Epithelial cell of esophagus (primary cell): ENCODE data around the gene NRAP.

Source experiments
- DNase-seq: peaks from one replicate; pipeline ENCODE4 v3.0.0; 2010; ENCODE audit warnings: low read depth
- H3K4me3 ChIP-seq: 2 replicates; pipeline ENCODE4 v1.5.1; 2011; ENCODE audit warnings: mild to moderate bottlenecking, low read length, control low read depth
- TF ChIP-seq, protein P1 (sequence below): IDR thresholded peaks from 2 replicates; pipeline ENCODE4 v1.5.1; 2011; ENCODE audit warnings: low read depth, mild to moderate bottlenecking, low read length, control low read depth, inconsistent platforms; ENCODE audit not compliant: insufficient read depth; ENCODE audit errors: missing control alignments

The NRAP gene

DNA sequence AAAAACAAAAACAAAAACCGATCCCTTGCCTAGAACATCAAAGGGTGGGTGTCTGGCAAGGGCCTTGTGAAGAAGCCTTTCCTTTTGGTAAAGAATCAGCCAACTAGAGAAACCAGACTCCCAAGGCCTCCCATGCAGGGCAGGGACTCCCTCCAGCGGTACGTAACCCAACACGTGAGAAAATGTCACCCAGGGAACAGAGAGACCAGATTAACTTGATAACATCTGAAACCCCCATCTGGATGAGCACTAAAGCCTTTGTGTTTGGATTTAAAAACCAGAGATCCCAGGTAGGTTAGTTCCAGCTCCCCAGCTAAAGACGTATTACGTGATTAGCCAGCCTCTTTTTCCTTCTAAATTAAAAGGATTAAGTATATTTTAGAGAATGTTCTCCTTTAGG is 114.0 kb downstream of the NRAP start:
- H3K4me3 ChIP-seq = no peak overlapping the region
- TF ChIP-seq, protein P1, sequence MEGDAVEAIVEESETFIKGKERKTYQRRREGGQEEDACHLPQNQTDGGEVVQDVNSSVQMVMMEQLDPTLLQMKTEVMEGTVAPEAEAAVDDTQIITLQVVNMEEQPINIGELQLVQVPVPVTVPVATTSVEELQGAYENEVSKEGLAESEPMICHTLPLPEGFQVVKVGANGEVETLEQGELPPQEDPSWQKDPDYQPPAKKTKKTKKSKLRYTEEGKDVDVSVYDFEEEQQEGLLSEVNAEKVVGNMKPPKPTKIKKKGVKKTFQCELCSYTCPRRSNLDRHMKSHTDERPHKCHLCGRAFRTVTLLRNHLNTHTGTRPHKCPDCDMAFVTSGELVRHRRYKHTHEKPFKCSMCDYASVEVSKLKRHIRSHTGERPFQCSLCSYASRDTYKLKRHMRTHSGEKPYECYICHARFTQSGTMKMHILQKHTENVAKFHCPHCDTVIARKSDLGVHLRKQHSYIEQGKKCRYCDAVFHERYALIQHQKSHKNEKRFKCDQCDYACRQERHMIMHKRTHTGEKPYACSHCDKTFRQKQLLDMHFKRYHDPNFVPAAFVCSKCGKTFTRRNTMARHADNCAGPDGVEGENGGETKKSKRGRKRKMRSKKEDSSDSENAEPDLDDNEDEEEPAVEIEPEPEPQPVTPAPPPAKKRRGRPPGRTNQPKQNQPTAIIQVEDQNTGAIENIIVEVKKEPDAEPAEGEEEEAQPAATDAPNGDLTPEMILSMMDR = no peak

GRCh38 chr10:113547426-113547825 is 116.4 kb downstream of the NRAP start:
- TF ChIP-seq, protein P1 = no peak
- H3K4me3 ChIP-seq = no peak overlapping the region
- DNase-seq = no peak

More for the DNA sequence above, 114.0 kb downstream of the NRAP start:
- DNase-seq = no peak

DNA sequence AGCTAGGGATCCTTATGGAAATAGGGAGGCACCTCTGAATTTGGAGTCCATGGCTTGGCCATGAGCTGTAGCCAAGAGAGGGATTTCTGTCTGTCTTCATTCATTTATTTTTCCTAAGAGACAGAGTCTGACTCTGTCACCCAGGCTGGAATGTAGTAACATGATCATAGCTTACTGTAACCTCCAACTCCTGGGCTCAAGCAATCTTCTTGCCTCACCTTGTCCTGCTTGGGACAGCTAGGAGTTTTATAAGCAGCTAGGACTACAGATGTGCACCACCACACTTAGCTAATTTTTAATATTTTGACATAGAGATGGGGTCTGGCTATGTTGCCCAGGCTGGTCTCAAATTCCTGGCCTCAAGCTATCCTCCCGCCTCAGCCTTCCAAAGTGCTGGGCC is 119.4 kb downstream of the NRAP start:
- H3K4me3 ChIP-seq = no peak overlapping the region
- TF ChIP-seq, protein P1 = no peak
- no peak for DNase-seq

DNA sequence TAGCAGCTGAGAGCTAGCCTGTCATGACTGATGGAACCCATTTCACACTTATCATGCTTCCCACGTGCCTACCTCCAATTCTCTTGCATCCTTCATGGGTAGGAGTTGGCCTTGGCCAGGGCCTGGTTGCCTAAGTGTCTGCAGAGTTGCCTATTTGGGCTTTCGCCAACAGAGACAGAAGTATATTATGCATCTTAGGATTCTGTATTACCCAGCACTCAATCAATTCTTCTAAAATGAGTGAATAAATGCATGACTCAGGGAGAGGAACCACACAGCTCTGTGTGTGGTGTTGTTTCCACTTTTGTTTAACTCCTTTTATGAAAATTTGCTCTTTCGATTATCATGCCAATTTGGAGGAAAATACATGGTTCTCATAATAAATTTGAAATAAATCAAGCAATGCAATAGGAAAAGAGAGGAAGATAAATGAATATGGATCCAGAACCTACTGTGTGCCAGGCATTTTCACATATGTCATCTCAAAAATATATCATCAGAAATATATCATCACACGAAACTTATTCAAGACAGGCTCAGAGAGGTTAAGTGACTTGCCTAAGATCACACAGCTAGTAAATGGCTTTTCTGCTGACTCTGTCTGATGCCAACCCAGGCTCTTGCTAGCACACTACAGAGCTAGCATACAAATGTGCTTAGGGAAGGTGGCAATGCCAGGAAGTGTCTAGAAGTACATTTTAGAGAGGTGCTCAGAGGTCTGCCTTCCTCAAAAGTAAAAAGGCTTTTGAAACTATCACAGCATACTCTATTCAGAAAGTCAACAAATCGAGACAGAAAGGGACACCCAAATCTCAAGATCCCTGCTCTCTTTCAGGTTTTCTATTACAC is 120.5 kb downstream of the NRAP start:
- H3K4me3 ChIP-seq = no peak overlapping the region
- no peak for DNase-seq
- TF ChIP-seq, protein P1 = no peak

- no peak for DNase-seq
- H3K4me3 ChIP-seq = no peak overlapping the region
- TF ChIP-seq, protein P1 = no peak
Measured at GRCh38 chr10:113541549-113541927, 122.3 kb downstream of the NRAP start.

- no peak overlapping the region for H3K4me3 ChIP-seq
- DNase-seq = no peak
- TF ChIP-seq, protein P1 = no peak
Measured at GRCh38 chr10:113540845-113541548, 122.8 kb downstream of the NRAP start.
